GM11168 (cell line): ENCODE results near the gene MPDU1.

Source experiments
- in situ Hi-C: fragments of 300-500 bp; cut with MboI; formaldehyde crosslinking; loops from one replicate; pipeline ENCODE4 v1.12.0; 2022; ENCODE audit warnings: low sequenced_read_pairs; ENCODE audit not compliant: unreplicated experiment

The MPDU1 gene

GRCh38 chr17:7583253-7584109, at the start of gene MPDU1:
Gene MPDU1, plus strand, starts transcription at chr17:7583852. Its CDS starts 11 bp downstream, at chr17:7583863.
- in situ Hi-C loops = no loop called here

GRCh38 chr17:7538050-7538449, 45.6 kb upstream of the MPDU1 start:
- in situ Hi-C loops = no loop called here

- in situ Hi-C loops = no loop called here
Observed at GRCh38 chr17:7538891-7539545, 44.6 kb upstream of the MPDU1 start.

- in situ Hi-C loops = loop anchor here (5.0 kb wide), 1 partner anchor 34 kb away; no protein-coding TSS in a partner anchor
Observed at GRCh38 chr17:7541074-7541621, 42.5 kb upstream of the MPDU1 start.

DNA sequence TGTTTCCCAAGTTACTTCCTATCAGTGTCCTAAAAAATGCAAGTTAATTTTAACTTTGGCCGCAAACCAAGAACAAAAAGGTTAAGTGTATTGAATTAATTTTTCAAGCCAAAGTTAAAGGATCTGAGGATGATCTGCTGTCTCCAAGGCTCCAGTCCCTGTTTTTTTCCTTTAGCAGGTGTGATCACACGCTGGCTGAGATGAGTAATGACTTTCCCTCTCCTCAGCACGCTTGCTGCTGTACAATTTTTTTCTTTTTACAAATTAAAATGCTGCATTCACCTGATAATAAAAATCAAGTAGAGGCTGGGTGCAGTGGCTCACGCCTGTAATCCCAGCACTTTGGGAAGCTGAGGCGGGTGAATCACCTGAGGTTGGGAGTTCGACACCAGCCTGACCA, 38.7 kb upstream of the MPDU1 start:
- in situ Hi-C loops = loop anchor here (5.0 kb wide), 1 partner anchor 38 kb away; no protein-coding TSS in a partner anchor

DNA sequence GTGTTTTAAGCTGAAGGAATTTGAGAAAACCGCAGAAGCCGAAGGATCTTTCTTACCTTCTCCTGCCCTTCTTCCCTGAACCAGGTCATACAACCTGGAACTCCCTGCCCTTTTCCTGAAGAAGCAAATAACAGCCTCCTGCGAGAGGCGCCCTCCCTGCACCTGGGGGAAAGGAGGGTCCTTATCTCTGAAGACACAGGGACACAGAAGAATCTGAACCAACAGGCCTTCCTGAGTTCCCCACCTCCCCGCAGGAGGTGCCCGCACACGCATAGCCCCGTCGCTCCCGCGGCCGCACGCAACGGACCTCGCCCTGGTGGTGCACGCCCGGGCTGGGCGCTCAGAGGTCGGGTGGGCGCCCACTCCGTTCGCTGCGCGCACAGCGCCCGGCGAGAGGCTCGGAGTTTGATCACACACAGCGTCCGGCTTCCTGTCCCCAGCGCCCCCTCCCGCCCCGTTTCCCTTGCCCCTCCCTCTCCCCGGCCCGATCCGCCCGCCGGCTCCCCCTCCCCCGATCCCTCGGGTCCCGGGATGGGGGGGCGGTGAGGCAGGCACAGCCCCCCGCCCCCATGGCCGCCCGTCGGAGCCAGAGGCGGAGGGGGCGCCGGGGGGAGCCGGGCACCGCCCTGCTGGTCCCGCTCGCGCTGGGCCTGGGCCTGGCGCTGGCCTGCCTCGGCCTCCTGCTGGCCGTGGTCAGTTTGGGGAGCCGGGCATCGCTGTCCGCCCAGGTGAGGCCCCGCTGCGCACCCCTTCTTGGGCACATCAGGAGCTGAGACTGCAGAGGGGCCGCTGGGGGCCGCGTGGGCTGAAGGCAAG, 34.9 kb upstream of the MPDU1 start, which contains the start of gene TNFSF12:
TNFSF12 (plus strand) TSS at position 474 of the 816 bp plus-strand sequence; CDS start at position 570, 96 bp downstream.
- in situ Hi-C loops = no loop called here

- in situ Hi-C loops = no loop called here
Observed at GRCh38 chr17:7549401-7550055, 34.1 kb upstream of the MPDU1 start.

GRCh38 chr17:7550344-7550743, 33.3 kb upstream of the MPDU1 start:
- in situ Hi-C loops = no loop called here

GRCh38 chr17:7551396-7551795, 32.3 kb upstream of the MPDU1 start:
- in situ Hi-C loops = no loop called here

- in situ Hi-C loops = no loop called here
Observed at GRCh38 chr17:7552621-7553051, 31.0 kb upstream of the MPDU1 start.

GRCh38 chr17:7553356-7553755, 30.3 kb upstream of the MPDU1 start:
- in situ Hi-C loops = no loop called here

DNA sequence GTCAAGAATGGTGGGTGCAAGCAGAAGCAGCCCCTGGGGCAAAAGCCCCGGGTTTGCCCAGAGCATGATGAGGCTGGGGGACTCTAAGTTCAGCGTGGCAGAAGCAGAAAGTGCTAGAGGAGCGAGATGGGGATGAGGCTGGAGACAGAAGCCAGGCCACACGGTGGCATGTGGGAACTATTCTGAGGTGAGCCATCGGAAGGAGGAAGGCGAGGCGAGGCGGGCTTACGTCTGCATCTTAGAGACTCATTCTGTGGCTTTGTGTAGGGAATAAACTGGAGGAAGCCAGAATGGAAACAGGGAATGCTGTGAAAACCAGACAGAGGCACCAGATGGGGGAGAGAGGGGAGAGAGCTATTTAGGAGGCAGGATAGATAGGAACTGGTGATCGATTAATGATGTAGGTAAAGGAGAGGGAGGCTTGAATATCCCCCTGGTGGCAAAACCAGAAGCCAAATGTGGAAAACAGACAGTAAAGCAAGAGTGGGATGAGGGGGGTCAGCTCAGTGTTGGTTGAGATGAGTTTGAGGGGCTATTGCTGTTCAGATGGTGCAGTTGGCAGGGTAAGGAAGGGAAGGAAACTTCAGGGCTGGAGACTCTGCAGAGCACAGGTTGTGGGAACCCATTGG, 28.2 kb upstream of the MPDU1 start:
- in situ Hi-C loops = no loop called here

- in situ Hi-C loops = no loop called here
Observed at GRCh38 chr17:7556627-7557026, 27.0 kb upstream of the MPDU1 start.

DNA sequence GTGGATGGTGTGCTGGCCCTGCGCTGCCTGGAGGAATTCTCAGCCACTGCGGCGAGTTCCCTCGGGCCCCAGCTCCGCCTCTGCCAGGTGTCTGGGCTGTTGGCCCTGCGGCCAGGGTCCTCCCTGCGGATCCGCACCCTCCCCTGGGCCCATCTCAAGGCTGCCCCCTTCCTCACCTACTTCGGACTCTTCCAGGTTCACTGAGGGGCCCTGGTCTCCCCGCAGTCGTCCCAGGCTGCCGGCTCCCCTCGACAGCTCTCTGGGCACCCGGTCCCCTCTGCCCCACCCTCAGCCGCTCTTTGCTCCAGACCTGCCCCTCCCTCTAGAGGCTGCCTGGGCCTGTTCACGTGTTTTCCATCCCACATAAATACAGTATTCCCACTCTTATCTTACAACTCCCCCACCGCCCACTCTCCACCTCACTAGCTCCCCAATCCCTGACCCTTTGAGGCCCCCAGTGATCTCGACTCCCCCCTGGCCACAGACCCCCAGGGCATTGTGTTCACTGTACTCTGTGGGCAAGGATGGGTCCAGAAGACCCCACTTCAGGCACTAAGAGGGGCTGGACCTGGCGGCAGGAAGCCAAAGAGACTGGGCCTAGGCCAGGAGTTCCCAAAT, 26.4 kb upstream of the MPDU1 start:
- in situ Hi-C loops = no loop called here

GRCh38 chr17:7557775-7558543, 25.7 kb upstream of the MPDU1 start:
- in situ Hi-C loops = no loop called here

DNA sequence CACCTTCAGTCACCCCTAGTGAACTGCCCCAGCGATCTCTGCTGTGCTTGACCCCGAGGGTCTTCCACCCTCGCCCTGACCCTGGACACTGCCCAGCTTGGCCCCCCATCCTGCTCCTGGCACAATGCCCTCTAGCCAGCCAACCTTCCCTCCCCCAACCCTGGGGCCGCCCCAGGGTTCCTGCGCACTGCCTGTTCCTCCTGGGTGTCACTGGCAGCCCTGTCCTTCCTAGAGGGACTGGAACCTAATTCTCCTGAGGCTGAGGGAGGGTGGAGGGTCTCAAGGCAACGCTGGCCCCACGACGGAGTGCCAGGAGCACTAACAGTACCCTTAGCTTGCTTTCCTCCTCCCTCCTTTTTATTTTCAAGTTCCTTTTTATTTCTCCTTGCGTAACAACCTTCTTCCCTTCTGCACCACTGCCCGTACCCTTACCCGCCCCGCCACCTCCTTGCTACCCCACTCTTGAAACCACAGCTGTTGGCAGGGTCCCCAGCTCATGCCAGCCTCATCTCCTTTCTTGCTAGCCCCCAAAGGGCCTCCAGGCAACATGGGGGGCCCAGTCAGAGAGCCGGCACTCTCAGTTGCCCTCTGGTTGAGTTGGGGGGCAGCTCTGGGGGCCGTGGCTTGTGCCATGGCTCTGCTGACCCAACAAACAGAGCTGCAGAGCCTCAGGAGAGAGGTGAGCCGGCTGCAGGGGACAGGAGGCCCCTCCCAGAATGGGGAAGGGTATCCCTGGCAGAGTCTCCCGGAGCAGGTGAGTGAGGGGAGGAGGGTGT, 24.9 kb upstream of the MPDU1 start, which contains the start of gene TNFSF13:
TNFSF13 (plus strand) TSS at position 207 of the 776 bp plus-strand sequence; CDS start at position 497, 290 bp downstream.
- in situ Hi-C loops = no loop called here
